Erythroblast (primary cell): Measurements from ENCODE around the gene SIDT2.

Source experiments
- DNase-seq, 2 experiments: peaks; one replicate each; lab custom pipeline; 2025; lab: John Stamatoyannopoulos, UW
- GATA1 ChIP-seq: IDR thresholded peaks from 2 replicates; pipeline ENCODE4 v1.6.1; 2011; ENCODE audit warnings: low read depth, mild to moderate bottlenecking, control low read depth, low read length, moderate library complexity
- POLR2A ChIP-seq: IDR thresholded peaks from 2 replicates; pipeline ENCODE4 v1.6.1; 2011; ENCODE audit warnings: mild to moderate bottlenecking, low read length

The SIDT2 gene

DNA sequence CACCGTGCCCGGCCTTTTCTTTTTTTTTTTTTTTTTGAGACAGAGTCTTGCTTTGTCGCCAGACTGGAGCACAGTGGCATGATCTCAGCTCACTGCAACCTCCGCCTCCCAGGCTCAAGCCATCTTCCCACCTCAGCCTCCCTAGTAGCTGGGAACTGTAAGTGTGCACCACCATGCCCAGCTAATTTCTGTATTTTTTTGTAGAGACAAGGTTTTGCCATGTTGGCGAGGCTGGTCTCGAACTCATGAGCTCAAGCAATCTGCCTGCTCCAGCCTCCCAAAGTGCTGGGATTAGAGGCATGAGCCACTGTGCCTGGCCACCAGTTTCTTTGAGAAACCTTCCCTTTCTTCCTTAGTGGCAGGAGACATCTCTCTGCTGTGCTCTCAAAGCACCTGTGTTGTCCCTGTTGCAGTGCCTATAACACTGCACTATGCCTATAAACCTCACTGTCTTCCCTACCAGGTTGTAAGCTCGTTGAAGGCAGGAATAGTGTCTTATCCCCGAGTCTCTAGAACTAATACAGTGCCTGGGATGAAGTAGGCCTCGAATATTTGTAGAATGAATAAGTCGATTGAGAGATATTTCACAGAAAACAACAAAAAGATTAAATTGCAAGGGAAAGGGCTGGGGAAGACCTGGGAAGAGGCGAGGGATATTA is 34.3 kb downstream of the SIDT2 start:
- no peak for TF ChIP-seq GATA1
- TF ChIP-seq POLR2A = no peak

GRCh38 chr11:117214404-117215110 is 36.0 kb downstream of the SIDT2 start:
- no peak for DNase-seq
- no peak for TF ChIP-seq POLR2A
- no peak for TF ChIP-seq GATA1

More for the DNA sequence above, 34.3 kb downstream of the SIDT2 start:
- no peak for DNase-seq

DNA sequence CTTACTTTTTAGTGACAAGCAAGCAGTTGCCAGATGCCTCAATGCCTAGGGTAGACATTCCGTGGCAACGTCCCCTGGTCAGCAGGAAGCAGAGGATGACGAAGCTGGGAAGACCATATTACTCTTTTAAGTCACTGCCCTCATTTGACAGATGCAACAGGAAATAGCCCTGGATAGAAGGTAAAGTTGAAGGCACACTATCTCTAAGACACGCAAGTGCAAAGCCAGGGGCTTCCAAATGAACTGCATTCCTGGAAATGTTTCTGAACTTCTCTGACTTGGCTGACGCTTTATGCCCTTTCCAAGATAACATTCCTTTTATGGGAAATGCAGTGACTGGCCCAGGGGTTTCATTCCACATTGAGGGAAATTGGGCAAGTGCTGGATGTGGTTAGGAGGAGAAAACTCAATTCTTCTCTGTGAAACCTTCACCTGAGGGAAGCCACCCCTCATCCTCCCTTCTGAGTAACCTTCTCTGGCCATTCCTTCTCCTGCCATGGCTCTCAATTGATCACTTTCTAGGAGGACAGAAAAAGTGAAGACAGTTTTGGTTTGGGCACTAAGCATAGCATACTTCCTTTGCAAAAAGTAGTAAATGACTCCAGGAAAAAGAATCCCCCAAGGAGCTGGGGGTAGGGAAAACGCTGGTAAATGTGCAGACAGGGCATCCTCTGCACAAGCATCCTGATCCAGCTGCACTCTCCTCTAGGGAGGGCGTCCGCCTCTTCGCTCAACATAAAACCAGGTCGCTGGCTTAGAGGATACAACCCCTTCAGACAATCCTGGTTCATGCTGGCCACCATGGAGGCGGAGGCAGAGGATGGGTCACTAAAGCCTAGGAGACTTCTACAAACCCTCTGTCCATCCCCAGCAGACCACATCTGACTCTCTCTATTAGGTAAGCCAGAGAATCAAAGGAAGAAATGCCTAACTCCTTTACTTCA is 38.9 kb downstream of the SIDT2 start:
- no peak for DNase-seq

DNA sequence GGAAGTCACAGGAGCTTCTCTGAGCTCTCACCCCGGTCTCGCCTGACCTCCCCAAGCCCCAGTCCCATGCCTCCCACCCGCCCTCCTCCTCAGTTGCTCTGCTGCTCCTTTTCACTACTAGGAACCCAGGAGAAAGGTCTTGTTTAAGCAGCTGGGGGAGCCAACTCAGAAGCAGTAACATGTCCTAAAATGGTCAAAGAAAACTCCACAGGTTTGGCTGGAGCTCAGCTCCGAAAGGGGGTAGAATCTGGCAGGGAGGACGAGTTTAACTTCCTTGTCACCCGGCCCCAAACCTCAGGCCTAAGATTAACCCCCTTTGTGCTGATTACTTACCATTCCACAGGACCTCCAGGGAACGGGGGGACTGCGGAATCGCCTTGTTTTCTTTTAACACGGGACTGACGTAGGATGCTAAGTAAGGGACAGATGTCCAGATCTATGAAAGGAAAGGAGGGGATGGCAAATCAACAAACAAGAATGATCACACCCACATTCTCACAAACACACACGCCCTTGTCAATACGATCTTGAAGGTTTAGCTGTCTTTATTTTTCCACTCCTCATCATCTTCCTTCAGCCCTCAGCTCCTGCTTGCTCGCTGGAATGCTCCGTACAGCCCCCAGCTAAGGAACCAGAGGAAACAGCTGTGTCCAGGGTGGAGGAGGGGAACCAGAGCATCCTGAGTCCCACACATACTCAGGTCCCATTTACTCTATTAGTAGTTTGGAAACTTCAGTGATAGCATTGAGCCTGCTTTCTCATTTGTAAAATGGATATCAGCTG is 39.8 kb downstream of the SIDT2 start:
- DNase-seq = no peak
- TF ChIP-seq POLR2A (no peak), GATA1 (no peak)

More for the DNA sequence above, 38.9 kb downstream of the SIDT2 start:
- TF ChIP-seq GATA1 (no peak), POLR2A (no peak)

DNA sequence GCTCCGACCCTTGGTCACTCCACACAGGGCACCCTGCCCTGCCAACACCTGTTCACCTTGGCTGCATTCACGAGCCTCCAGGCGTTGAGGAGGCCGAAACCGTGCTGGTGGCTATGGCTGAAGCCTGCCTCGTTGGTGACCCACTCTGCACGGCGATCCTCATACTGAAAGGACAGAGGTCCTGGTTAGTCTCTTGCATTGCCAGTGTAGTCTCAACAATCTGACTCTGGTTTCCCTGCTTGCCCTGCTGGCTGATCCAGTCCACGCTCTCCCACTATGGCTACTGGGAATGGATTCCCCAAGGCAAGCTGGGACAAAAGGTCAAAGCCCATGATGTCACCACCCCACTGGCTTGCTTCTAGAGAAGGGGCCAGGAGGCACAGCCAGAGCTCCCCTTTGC is 40.5 kb downstream of the SIDT2 start:
- DNase-seq = no peak
- TF ChIP-seq POLR2A (no peak), GATA1 (no peak)

GRCh38 chr11:117219455-117219854 is 40.9 kb downstream of the SIDT2 start:
- DNase-seq = no peak
- TF ChIP-seq POLR2A = no peak
- TF ChIP-seq GATA1 = no peak

DNA sequence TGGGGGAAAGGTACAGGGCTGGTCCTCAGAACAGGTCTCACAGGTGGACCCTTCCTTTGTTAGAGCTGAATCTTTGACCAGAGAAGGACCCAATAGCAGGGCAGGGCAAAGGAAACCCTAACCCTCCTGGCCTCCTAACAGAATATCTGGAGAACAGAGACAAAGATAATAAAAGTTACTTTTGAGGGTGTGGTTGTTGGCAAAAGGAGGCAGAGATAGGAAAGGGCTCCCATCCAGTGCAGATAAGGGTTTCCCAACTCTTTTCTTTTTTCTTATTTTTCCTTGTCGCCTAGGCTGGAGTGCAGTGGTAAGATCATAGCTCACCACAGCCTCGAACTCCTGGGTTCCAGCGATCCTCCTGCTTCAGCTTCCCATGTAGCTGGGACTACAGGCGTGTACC is 41.5 kb downstream of the SIDT2 start:
- TF ChIP-seq GATA1 (no peak), POLR2A (peak; percentile 24)
- DNase-seq = peak; percentile 56 to 73

DNA sequence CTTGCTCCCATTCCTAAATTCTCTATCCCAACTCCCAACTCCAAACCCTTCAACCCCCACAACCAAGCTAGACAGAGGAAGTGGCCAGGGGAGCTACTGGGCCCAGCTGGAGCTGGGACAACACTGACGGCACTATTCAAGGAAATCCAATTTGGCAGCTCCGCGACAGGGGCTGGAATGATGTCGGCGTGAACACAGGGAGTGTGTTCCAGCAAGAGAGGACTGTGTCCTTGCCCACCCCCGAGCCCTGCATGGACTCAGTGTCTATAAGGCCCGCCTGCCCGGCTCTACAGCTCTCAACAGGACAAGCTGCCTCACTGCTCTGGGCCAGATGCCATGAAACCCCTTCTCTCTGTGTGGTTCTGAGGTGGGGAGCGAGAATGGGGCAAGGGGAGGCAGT is 42.0 kb downstream of the SIDT2 start:
- peak; percentile 20 to 21 for DNase-seq
- TF ChIP-seq POLR2A (no peak), GATA1 (no peak)

- DNase-seq = peak in 1 of 2 experiments; percentile 21
Measured at GRCh38 chr11:117220999-117221774, 42.6 kb downstream of the SIDT2 start.

GRCh38 chr11:117221775-117222517 is 43.4 kb downstream of the SIDT2 start:
- DNase-seq = no peak
- TF ChIP-seq GATA1 = no peak
- TF ChIP-seq POLR2A = no peak

More at GRCh38 chr11:117220999-117221774, 42.6 kb downstream of the SIDT2 start:
- TF ChIP-seq POLR2A (no peak), GATA1 (no peak)

- no peak for DNase-seq
- no peak for TF ChIP-seq POLR2A
- TF ChIP-seq GATA1 = no peak
Measured at GRCh38 chr11:117222991-117223740, 44.6 kb downstream of the SIDT2 start.
